IMR-90 (cell line): ENCODE results near the gene SEMA6D. TPM values are rescaled to one million over a fixed set of nuclear protein-coding genes. Genes with fewer than 3 reads are reported as not detected.

Experiments
- ATAC-seq: fragments of 200-7000 bp; cut with Tn5 transposase; 2 replicates; pipeline ENCODE4 v1.9.1; 2020; ENCODE audit warnings: low read depth, mild to moderate bottlenecking, moderate library complexity
- BruUV-seq: library from RNA; stranded (reverse); fragments of 400-500 nt; replicated peaks from 2 replicates; lab custom pipeline; 2021; lab: Mats Ljungman, UMichigan
- CTCF ChIA-PET: fragments of 300-600 bp; formaldehyde crosslinking; extraction: SDS; loops from one replicate; lab custom pipeline; 2021; ENCODE audit warnings: antibody characterized with exemption; lab: Yijun Ruan, JAX
- POLR2A ChIA-PET: fragments of 300-600 bp; sonication (Branson Sonifier 250); formaldehyde crosslinking; loops from one replicate; lab custom pipeline; 2022; ENCODE audit warnings: antibody characterized with exemption; ENCODE audit not compliant: unreplicated experiment; lab: Charles Lee
- DNase-seq: peaks from one replicate; pipeline ENCODE4 v3.0.0; 2013
- H2AFZ ChIP-seq: replicated peaks from 2 replicates; pipeline ENCODE3; 2013; ENCODE audit warnings: low read length, mild to moderate bottlenecking; ENCODE audit not compliant: poor library complexity
- H2AK5ac ChIP-seq: 2 replicates; pipeline ENCODE4 v1.6.1; 2013; ENCODE audit warnings: low read depth, low read length, inconsistent platforms
- H2AK9ac ChIP-seq: replicated peaks from 2 replicates; pipeline ENCODE3; 2013; ENCODE audit warnings: mild to moderate bottlenecking, low read depth, low read length, moderate library complexity; ENCODE audit not compliant: poor library complexity
- H2BK120ac ChIP-seq: 2 replicates; pipeline ENCODE4 v1.6.1; 2013; ENCODE audit warnings: low read depth, low read length, inconsistent platforms
- H2BK15ac ChIP-seq: 3 replicates; pipeline ENCODE4 v1.6.1; 2013; ENCODE audit warnings: low read depth, low read length, inconsistent platforms
- H2BK20ac ChIP-seq: 2 replicates; pipeline ENCODE4 v1.6.1; 2013; ENCODE audit warnings: low read depth, mild to moderate bottlenecking, inconsistent platforms, low read length, moderate library complexity
- H2BK5ac ChIP-seq: 2 replicates; pipeline ENCODE4 v1.6.1; 2013; ENCODE audit warnings: mild to moderate bottlenecking, low read depth, low read length, inconsistent platforms; ENCODE audit not compliant: poor library complexity, severe bottlenecking
- H3K14ac ChIP-seq: replicated peaks from 2 replicates; pipeline ENCODE4 v1.6.1; 2013; ENCODE audit warnings: low read depth, low read length, inconsistent platforms
- H3K18ac ChIP-seq: 2 replicates; pipeline ENCODE4 v1.6.1; 2013; ENCODE audit warnings: low read depth, low read length, control low read depth
- H3K23ac ChIP-seq: 2 replicates; pipeline ENCODE4 v1.6.1; 2013; ENCODE audit warnings: low read depth, low read length, inconsistent platforms
- H3K27ac ChIP-seq: 2 replicates; pipeline ENCODE4 v1.5.1; 2013; ENCODE audit warnings: mild to moderate bottlenecking, control low read depth, low read length; ENCODE audit not compliant: insufficient read depth
- H3K27me3 ChIP-seq: 2 replicates; pipeline ENCODE4 v1.6.1; 2013; ENCODE audit warnings: low read length; ENCODE audit not compliant: control insufficient read depth, insufficient read depth
- H3K36me3 ChIP-seq: 2 replicates; pipeline ENCODE4 v1.6.1; 2013; ENCODE audit warnings: low read length, mixed read lengths; ENCODE audit not compliant: control insufficient read depth, insufficient read depth
- H3K4ac ChIP-seq: 2 replicates; pipeline ENCODE4 v1.6.1; 2013; ENCODE audit warnings: low read depth, low read length, inconsistent platforms
- H3K4me1 ChIP-seq: 2 replicates; pipeline ENCODE4 v1.6.1; 2013; ENCODE audit warnings: low read length, mixed read lengths; ENCODE audit not compliant: control insufficient read depth, insufficient read depth
- H3K4me2 ChIP-seq: 2 replicates; pipeline ENCODE4 v1.6.1; 2013; ENCODE audit warnings: low read depth, mild to moderate bottlenecking, control low read depth, low read length, moderate library complexity
- H3K4me3 ChIP-seq: 2 replicates; pipeline ENCODE4 v1.5.1; 2013; ENCODE audit warnings: low read depth, mild to moderate bottlenecking, control low read depth, low read length, moderate library complexity; ENCODE audit not compliant: insufficient read depth
- H3K56ac ChIP-seq: 2 replicates; pipeline ENCODE4 v1.6.1; 2013; ENCODE audit warnings: low read length, inconsistent platforms; ENCODE audit not compliant: insufficient read depth; ENCODE audit errors: extremely low read depth
- H3K79me1 ChIP-seq, 2 experiments: 2 replicates each; pipeline ENCODE4 v1.6.1; 2013; ENCODE audit warnings: low read length in 2 of 2, inconsistent platforms in 1 of 2, low read depth in 1 of 2
- H3K9ac ChIP-seq: 2 replicates; pipeline ENCODE4 v1.6.1; 2013; ENCODE audit warnings: low read depth, low read length, control low read depth
- H3K9me1 ChIP-seq: 2 replicates; pipeline ENCODE4 v1.6.1; 2013; ENCODE audit warnings: low read length, inconsistent platforms; ENCODE audit not compliant: insufficient read depth
- H3K9me3 ChIP-seq: 2 replicates; pipeline ENCODE4 v1.6.1; 2013; ENCODE audit warnings: low read length; ENCODE audit not compliant: control insufficient read depth, insufficient read depth
- H4K20me1 ChIP-seq: 2 replicates; pipeline ENCODE4 v1.6.1; 2013; ENCODE audit warnings: low read length, inconsistent platforms; ENCODE audit not compliant: insufficient read depth
- H4K5ac ChIP-seq: 2 replicates; pipeline ENCODE4 v1.6.1; 2013; ENCODE audit warnings: mild to moderate bottlenecking, low read depth, low read length, control low read depth
- H4K8ac ChIP-seq, 2 experiments: 2 replicates each; pipeline ENCODE4 v1.6.1; 2013; ENCODE audit warnings: low read depth in 2 of 2, low read length in 2 of 2, control low read depth in 1 of 2, inconsistent platforms in 1 of 2
- H4K91ac ChIP-seq: 2 replicates; pipeline ENCODE4 v1.6.1; 2013; ENCODE audit warnings: low read depth, low read length, inconsistent platforms; ENCODE audit not compliant: insufficient read depth
- BHLHE40 ChIP-seq: fragments of 150-350 bp; IDR thresholded peaks from 2 replicates; pipeline ENCODE4 v1.6.1; 2016; ENCODE audit warnings: mild to moderate bottlenecking, low read depth, low read length
- CEBPB ChIP-seq: IDR thresholded peaks from 2 replicates; pipeline ENCODE4 v1.6.1; 2012; ENCODE audit warnings: low read depth, low read length, improper control_type of control experiment
- CHD1 ChIP-seq: IDR thresholded peaks from 2 replicates; pipeline ENCODE4 v1.6.1; 2012; ENCODE audit warnings: low read depth, low read length, improper control_type of control experiment
- FOS ChIP-seq: fragments of 150-350 bp; IDR thresholded peaks from 2 replicates; pipeline ENCODE4 v1.6.1; 2016; ENCODE audit warnings: low read depth, low read length
- MAZ ChIP-seq: IDR thresholded peaks from 2 replicates; pipeline ENCODE4 v1.6.1; 2012; ENCODE audit warnings: low read depth, mild to moderate bottlenecking, low read length, improper control_type of control experiment, moderate library complexity, borderline replicate concordance
- NFE2L2 ChIP-seq: fragments of 150-350 bp; IDR thresholded peaks from 2 replicates; pipeline ENCODE4 v1.6.1; 2016; ENCODE audit warnings: low read depth, mild to moderate bottlenecking, low read length
- POLR2A ChIP-seq: IDR thresholded peaks from 2 replicates; pipeline ENCODE4 v1.6.1; 2012; ENCODE audit warnings: mild to moderate bottlenecking, low read depth, low read length
- RCOR1 ChIP-seq: IDR thresholded peaks from 2 replicates; pipeline ENCODE4 v1.6.1; 2012; ENCODE audit warnings: mild to moderate bottlenecking, low read length, improper control_type of control experiment; ENCODE audit not compliant: insufficient replicate concordance
- SMC3 ChIP-seq: fragments of 150-350 bp; IDR thresholded peaks from 2 replicates; pipeline ENCODE4 v1.6.1; 2016; ENCODE audit warnings: low read depth, mild to moderate bottlenecking, antibody characterized with exemption, low read length, moderate library complexity
- WGBS, 2 experiments: methylation state at CpG; one replicate each; pipeline versions ENCODE4 v1.1.5 to v1.1.7; 2013; ENCODE audit warnings: missing lambda C conversion rate in 2 of 2; ENCODE audit not compliant: insufficient read length in 1 of 2; ENCODE audit errors: extremely low coverage in 2 of 2; 5-methylcytosine and 5-hydroxymethylcytosine counted together
- dilution Hi-C: fragments of 300-500 bp; cut with HindIII; formaldehyde crosslinking; loops from one replicate; pipeline ENCODE4 v1.14.3; 2018; ENCODE audit warnings: low sequenced_read_pairs; ENCODE audit not compliant: unreplicated experiment
- in situ Hi-C: fragments of 300-500 bp; cut with MboI; formaldehyde crosslinking; loops from 3 replicates; pipeline ENCODE4 v1.14.3; 2019; ENCODE audit warnings: low sequenced_read_pairs, inconsistent platforms, mixed read lengths
- intact Hi-C: fragments of 100-400 bp; cut with micrococcal nuclease; formaldehyde crosslinking; loops from 2 replicates; pipeline ENCODE4 v1.10.0; 2022
- polyA plus RNA-seq, 3 experiments: library from polyadenylated mRNA; depleted of rRNA; stranded (reverse); fragments of >200 nt; gene quantifications; 2 replicates each; pipeline ENCODE4 v1.2.3, GENCODE V29; 2012; ENCODE audit warnings: low replicate concordance in 1 of 3
- total RNA-seq: library from RNA; depleted of rRNA; stranded (reverse); fragments of >200 nt; gene quantifications from 2 replicates; pipeline ENCODE4 v1.2.3, GENCODE V29; 2012

The SEMA6D gene
- total and polyA plus RNA-seq, 2 of the 4 experiments (the other 2 are of a cell fraction): 12.6 to 17.4 TPM

DNA sequence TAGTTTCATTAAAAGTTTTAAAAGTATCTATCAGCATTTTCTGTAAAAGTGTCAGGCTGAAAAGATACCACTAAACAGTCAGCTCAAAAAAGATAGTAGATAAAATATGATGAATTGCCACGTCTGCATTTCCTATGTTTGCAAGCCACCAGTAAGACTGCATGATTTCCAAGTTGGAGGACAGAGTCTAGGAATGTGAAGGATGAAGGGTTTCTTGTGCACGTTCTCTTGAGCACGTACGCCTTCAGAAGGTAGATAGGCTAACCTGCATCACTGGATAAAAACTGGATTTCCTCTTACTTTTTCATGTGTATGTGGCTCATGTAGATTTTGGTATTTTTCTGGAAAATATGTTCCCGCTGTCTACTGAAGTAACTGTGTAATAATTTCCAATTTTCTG lies 9.9 kb upstream of the SEMA6D start:
- Histone ChIP-seq H4K91ac (no peak overlapping the region), H3K27me3 (no peaks in the 10 kb centered on the region), H3K4me2 (no peak overlapping the region), H2AFZ (no peak overlapping the region), H3K9me1 (no peaks in the 10 kb centered on the region), H2AK5ac (no peak overlapping the region), H2BK20ac (no peak overlapping the region), H4K8ac (no peak overlapping the region), H3K14ac (no peak overlapping the region; the same call in 1 of the 2 replicates), H3K27ac (no peak overlapping the region), H2AK9ac (no peak overlapping the region), H3K9me3 (no peaks in the 10 kb centered on the region), H2BK5ac (no peak overlapping the region), H2BK15ac (no peak overlapping the region), H3K79me1 (no peaks in the 10 kb centered on the region), H4K20me1 (no peaks in the 10 kb centered on the region), H3K36me3 (no peaks in the 10 kb centered on the region), H3K9ac (no peak overlapping the region), H3K4me3 (no peak overlapping the region), H3K23ac (no peak overlapping the region; the same call in 1 of the 2 replicates), H4K5ac (no peak overlapping the region), H3K18ac (no peak overlapping the region), H2BK120ac (no peak overlapping the region), H3K56ac (no peak overlapping the region), H3K4me1 (no peaks in the 10 kb centered on the region), H3K4ac (no peak overlapping the region)
- CTCF ChIA-PET: no interaction called here
- TF ChIP-seq FOS (no peak), CEBPB (no peak), CHD1 (no peak), RCOR1 (no peak), SMC3 (no peak), BHLHE40 (no peak), MAZ (no peak), NFE2L2 (no peak), POLR2A (no peak)
- ATAC-seq (no peak), DNase-seq (no peak)
- in situ Hi-C loops (no loop called here), dilution Hi-C loops (no loop called here), intact Hi-C loops (no loop called here)
- no CpG with 5 or more reads among the region's 5 CpGs for WGBS, 2 experiments
- POLR2A ChIA-PET: no interaction called here
- no TSS peak for BruUV-seq
